ENCODE measurements around the gene LRMDA. TPM values are rescaled to one million over a fixed set of nuclear protein-coding genes. Genes with fewer than 3 reads are reported as not detected.
A peak's percentile ranks its signal among the peaks of the same experiment; 100 is the strongest.

Gene LRMDA
- total and polyA plus RNA-seq, 2 of the 13 experiments (the other 11 are each of a cell fraction or from before 2014, with no cell fraction given) = 13.4 to 22.0 TPM

GRCh38 chr10:75774783-75775490 is 343.5 kb downstream of the LRMDA start (continued):
- TF ChIP-seq MYPOP (CRISPR knock-in tag; IDR thresholded peaks at IDR 0.05) (no peak), ZNF296 (CRISPR knock-in tag; conservative IDR thresholded peaks at IDR 0.05) (no peak), NCOA2 (CRISPR knock-in tag; IDR thresholded peaks at IDR 0.05) (peak; percentile 46; the same call in 1 of the 2 replicates), SP4 (CRISPR knock-in tag; IDR thresholded peaks at IDR 0.05) (no peak), CBX1 (IDR thresholded peaks at IDR 0.05; ENCODE audit: low read depth) (no peak), PRDM10 (CRISPR knock-in tag; IDR thresholded peaks at IDR 0.05; ENCODE audit: low read depth) (no peak), TRAFD1 (CRISPR knock-in tag; IDR thresholded peaks at IDR 0.05; ENCODE audit: borderline replicate concordance) (no peak), REST (IDR thresholded peaks at IDR 0.05; ENCODE audit: borderline replicate concordance in 1 of 2, low read depth in 1 of 2, low read length in 2 of 2) (no peak), ZNF337 (CRISPR knock-in tag; IDR thresholded peaks at IDR 0.05; ENCODE audit: borderline replicate concordance, low read depth) (no peak), PTBP1 (IDR thresholded peaks at IDR 0.05; ENCODE audit: low read depth, low read length, poor library complexity, severe bottlenecking) (no peak), RCOR2 (CRISPR knock-in tag; IDR thresholded peaks at IDR 0.05) (no peak), BRD4 (CRISPR knock-in tag; IDR thresholded peaks at IDR 0.05) (no peak), TIGD3 (CRISPR knock-in tag; IDR thresholded peaks at IDR 0.05; ENCODE audit: borderline replicate concordance) (no peak), ARID3A (IDR thresholded peaks at IDR 0.05; ENCODE audit: low read depth, low read length) (no peak), ZNF605 (CRISPR knock-in tag; IDR thresholded peaks at IDR 0.05) (no peak)

All from HepG2 (cell line).